Peyer's patch (tissue), 4 donors: Measurements from ENCODE around the gene AGAP1. TPM values are rescaled to one million over a fixed set of nuclear protein-coding genes. Genes with fewer than 3 reads are reported as not detected.
A peak's percentile ranks its signal among the peaks of the same experiment; 100 is the strongest.

Source experiments
- DNase-seq, 3 donors: peaks; one replicate each; pipeline ENCODE4 v3.0.0-alpha.2; 2017 to 2019
- H3K27ac ChIP-seq, 4 donors: fragments of 200-600 bp; sonication (generic); one replicate each; pipeline ENCODE4 v1.5.1; 2016 to 2019
- H3K27me3 ChIP-seq, 2 donors: fragments of 200-600 bp; sonication (generic); one replicate each; pipeline ENCODE4 v1.5.1; 2019
- H3K36me3 ChIP-seq, 3 donors: fragments of 200-600 bp; sonication (generic); one replicate each; pipeline ENCODE4 v1.5.1; 2016 to 2019
- H3K4me1 ChIP-seq, 4 donors: fragments of 200-600 bp; sonication (generic); one replicate each; pipeline ENCODE4 v1.5.1; 2016 to 2019
- H3K4me3 ChIP-seq, 4 donors: fragments of 200-600 bp; sonication (generic); 1 replicate in 3 of 4; 2 replicates in 1 of 4; pipeline ENCODE4 v1.5.1; 2016 to 2019; ENCODE audit warnings: mild to moderate bottlenecking in 1 of 4
- H3K9me3 ChIP-seq, 4 donors: fragments of 200-600 bp; sonication (generic); one replicate each; pipeline ENCODE4 v1.5.1; 2016 to 2019; ENCODE audit warnings: mild to moderate bottlenecking in 1 of 4
- CTCF ChIP-seq, 6 experiments: fragments of 450-650 bp in 4 of 6; fragments of 200-600 bp in 2 of 6; sonication (generic) in 1 of 6; IDR thresholded peaks; one replicate each; pipeline ENCODE4 v1.5.1; 2017 to 2019; ENCODE audit warnings: antibody characterized with exemption in 6 of 6, mild to moderate bottlenecking in 3 of 6, moderate library complexity in 1 of 6
- POLR2A ChIP-seq, 2 donors: fragments of 450-650 bp; IDR thresholded peaks; one replicate each; pipeline ENCODE4 v1.5.1; 2017; ENCODE audit warnings: antibody characterized with exemption in 2 of 2, mild to moderate bottlenecking in 2 of 2, moderate library complexity in 2 of 2
- total RNA-seq, 4 donors: library from RNA; depleted of rRNA; stranded (reverse); fragments of >200 nt; gene quantifications; one replicate each; pipeline ENCODE4 v1.1.0, GENCODE V29; 2016

Gene AGAP1
- 10 to 100 TPM; 55.7 to 79.1 (median 66.9) TPM for total RNA-seq

- Histone ChIP-seq H3K4me3 (peak within 1 kb of the TSS; percentile 40 to 94 (median 60)), H3K36me3 (no peaks in the 10 kb centered on the region), H3K27me3 (no peaks in the 10 kb centered on the region), H3K27ac (peak within 1 kb of the TSS; percentile 46 to 91 (median 76)), H3K4me1 (peaks cover 0 to 29% (median 2%) of the 10 kb centered on the region in 4 donors), H3K9me3 (no peaks in the 10 kb centered on the region)
- DNase-seq = peak; percentile 24 to 95 (median 90)
- no peak for TF ChIP-seq CTCF (IDR thresholded peaks at IDR 0.05)
- peak in 1 of 2 donors; percentile 61 for TF ChIP-seq POLR2A (IDR thresholded peaks at IDR 0.05)
Observed at GRCh38 chr2:235493775-235494715, at the start of gene AGAP1. Gene AGAP1 (plus strand): TSS chr2:235494043.

GRCh38 chr2:235444101-235444597 is 49.7 kb upstream of the AGAP1 start:
- Histone ChIP-seq H3K27ac (peak overlapping the region in 1 of 4 donors; percentile 41), H3K4me1 (no peaks in the 10 kb centered on the region), H3K27me3 (no peaks in the 10 kb centered on the region), H3K4me3 (no peak overlapping the region), H3K36me3 (no peaks in the 10 kb centered on the region), H3K9me3 (no peaks in the 10 kb centered on the region)
- DNase-seq = peak in 2 of 3 donors; percentile 70 to 74
- no peak for TF ChIP-seq POLR2A (IDR thresholded peaks at IDR 0.05)
- TF ChIP-seq CTCF (IDR thresholded peaks at IDR 0.05) = no peak

- H3K36me3 ChIP-seq = no peaks in the 10 kb centered on the region
- H3K4me1 ChIP-seq = no peaks in the 10 kb centered on the region
- H3K4me3 ChIP-seq = no peak overlapping the region
- H3K27ac ChIP-seq = no peak overlapping the region
- no peak for DNase-seq
- H3K27me3 ChIP-seq = no peaks in the 10 kb centered on the region
- no peaks in the 10 kb centered on the region for H3K9me3 ChIP-seq
- no peak for TF ChIP-seq CTCF (IDR thresholded peaks at IDR 0.05)
- no peak for TF ChIP-seq POLR2A (IDR thresholded peaks at IDR 0.05)
Observed at GRCh38 chr2:235445116-235445515, 48.7 kb upstream of the AGAP1 start.

GRCh38 chr2:235446082-235446481 is 47.8 kb upstream of the AGAP1 start:
- H3K36me3 ChIP-seq = no peaks in the 10 kb centered on the region

GRCh38 chr2:235447210-235447609 is 46.6 kb upstream of the AGAP1 start:
- TF ChIP-seq CTCF (IDR thresholded peaks at IDR 0.05) = no peak
- no peak for TF ChIP-seq POLR2A (IDR thresholded peaks at IDR 0.05)

More at GRCh38 chr2:235446082-235446481, 47.8 kb upstream of the AGAP1 start:
- no peak overlapping the region for H3K4me3 ChIP-seq
- no peaks in the 10 kb centered on the region for H3K4me1 ChIP-seq
- H3K9me3 ChIP-seq = no peaks in the 10 kb centered on the region
- TF ChIP-seq CTCF (IDR thresholded peaks at IDR 0.05) = no peak
- no peak for TF ChIP-seq POLR2A (IDR thresholded peaks at IDR 0.05)
- DNase-seq = no peak
- no peaks in the 10 kb centered on the region for H3K27me3 ChIP-seq
- H3K27ac ChIP-seq = no peak overlapping the region

More at GRCh38 chr2:235447210-235447609, 46.6 kb upstream of the AGAP1 start:
- Histone ChIP-seq H3K36me3 (no peaks in the 10 kb centered on the region), H3K4me1 (no peaks in the 10 kb centered on the region), H3K27ac (no peak overlapping the region), H3K9me3 (no peaks in the 10 kb centered on the region), H3K27me3 (no peaks in the 10 kb centered on the region), H3K4me3 (no peak overlapping the region)
- DNase-seq = no peak
